NOMO-1 treated with dmso at 0.1 percent for 144 hours (cell line): ENCODE data around the gene EFCAB6.

Experiments
- DNase-seq: peaks from one replicate; lab custom pipeline; 2025; ENCODE audit not compliant: unreplicated experiment; lab: John Stamatoyannopoulos, UW

EFCAB6 gene

DNA sequence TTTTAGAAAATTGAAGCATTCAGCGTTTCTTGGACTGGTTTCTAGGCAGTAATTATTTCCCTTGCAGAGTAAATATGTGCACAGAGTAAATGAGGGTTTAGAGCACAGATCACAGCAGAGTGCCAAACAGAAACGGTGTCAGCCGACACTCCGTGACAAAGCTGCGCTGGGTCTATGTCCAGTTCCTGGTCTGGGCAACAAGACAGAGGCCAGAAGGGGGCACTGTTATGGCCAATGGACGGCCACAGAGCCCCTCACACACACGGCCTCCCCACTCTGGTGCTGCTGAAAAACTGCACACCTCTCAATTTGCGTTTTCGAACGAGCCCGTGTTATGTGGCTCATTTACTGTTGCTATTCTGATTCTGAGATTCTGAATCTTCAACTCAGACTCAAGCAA, 219.6 kb downstream of the EFCAB6 start:
- no peak for DNase-seq

DNA sequence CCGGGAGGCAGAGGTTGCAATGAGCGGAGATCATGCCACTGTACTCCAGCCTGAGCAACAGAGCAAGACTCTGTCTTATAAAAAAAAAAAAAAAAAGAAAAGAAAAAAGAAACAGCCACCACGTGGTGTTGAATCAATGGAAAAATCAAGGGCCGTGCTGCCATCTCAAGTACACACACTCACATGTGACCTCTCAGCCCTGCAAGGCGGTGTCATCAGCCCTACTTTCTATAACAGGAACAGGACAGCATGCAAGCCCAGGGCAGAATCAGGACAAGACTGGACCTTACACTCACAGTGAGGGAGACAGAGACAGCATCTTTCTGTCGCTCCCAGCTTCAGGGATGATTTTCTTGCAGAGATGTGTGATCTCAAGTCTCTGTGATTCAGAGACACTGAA, 220.7 kb downstream of the EFCAB6 start:
- DNase-seq, result no peak

DNA sequence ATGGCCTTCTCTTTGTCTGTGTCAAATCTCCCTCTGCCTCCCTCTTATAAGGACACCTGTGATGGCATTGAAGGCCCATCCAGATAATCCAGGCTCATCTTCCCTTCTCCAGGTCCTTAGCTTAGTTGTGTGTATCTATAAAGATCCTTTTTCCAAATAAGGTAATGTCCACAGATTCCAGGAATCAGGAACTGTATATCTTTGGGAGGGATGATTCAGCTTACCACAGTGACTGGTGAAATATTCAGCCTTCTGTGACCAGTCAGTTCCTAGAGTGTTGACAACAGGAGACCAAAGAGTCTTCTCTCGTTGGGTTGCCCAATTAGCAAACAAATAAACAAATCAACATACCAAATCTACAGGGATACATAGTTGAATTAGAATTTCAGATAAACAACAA, 224.5 kb downstream of the EFCAB6 start:
- DNase-seq, result no peak

DNA sequence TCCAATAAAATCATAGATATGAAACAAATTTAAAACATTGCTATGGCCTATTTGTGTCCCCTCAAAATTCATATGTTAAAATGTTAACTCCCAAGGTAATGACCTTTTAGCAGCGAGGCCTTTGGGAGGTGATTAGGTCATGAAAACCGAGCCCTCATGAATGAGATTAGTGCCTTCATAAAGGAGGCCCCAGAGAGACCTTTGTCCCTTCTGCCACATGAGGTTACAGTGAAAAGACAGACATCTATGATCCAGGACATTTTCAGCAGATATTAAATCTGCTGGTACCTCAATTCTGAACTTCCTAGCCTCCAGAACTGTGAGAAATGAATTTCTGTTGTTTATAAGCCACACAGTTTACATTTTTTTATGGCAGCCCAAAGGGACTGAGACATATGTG, 228.6 kb downstream of the EFCAB6 start:
- DNase-seq, result no peak

DNA sequence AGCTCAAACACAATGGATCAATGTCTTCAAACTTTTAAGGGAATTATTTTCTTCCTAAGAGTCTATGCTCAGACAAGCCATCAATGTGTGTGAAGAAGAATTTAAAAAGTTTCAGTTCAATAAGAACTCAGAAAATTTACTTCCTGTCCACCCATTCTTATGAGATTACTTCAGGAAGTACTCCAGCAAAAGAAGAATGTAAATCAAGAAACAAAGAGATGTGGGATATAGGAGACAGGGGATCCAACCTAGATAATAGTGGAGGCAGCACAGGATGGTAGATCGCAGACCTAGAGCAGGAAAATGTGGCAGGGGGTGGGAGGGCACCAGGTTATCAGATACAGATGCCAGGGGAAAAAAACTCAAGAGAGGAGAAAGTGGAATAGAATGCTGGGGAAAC, 229.7 kb downstream of the EFCAB6 start:
- DNase-seq, result no peak

DNA sequence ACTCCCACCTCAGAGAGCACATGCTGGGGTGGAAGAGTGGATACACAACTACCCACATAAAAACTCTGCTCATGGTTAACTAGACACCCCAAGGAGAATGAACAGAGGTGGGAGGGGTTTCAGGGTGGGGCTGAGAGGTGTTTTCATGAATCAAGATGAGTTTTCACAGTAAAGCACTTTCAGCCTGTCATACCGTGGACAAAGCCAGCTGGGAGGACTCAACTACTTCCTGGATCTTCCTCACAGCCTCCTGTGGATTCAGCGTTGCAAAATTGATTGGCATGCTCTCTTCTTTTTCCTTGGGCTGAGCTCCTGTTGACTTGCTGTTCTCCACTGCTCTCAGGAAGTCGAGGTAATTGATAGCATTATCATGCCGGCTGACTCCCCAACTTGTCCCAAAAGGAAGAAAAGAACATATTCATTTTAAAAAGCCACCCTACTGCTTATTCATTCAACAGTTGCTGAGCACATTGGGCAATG, 231.8 kb downstream of the EFCAB6 start:
- no peak for DNase-seq

DNA sequence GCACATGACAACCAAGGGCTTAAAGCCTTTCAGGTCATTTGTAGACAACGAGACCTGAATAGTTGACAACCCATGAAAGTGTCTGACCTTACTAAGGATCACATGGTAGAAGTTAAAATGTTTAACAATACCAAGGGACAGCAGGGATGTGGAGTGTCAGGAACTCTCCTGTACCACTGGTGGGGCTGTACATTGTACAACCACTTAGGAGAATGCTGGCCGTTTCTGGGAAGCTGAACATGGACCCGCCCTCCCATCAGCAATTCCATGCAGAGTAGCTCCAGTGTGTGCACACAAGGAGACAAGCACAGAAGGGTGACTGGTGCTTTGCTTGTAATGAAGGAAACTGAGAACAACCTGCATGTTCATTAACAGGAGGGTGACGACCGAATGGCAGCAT, 237.4 kb downstream of the EFCAB6 start:
- no peak for DNase-seq

DNA sequence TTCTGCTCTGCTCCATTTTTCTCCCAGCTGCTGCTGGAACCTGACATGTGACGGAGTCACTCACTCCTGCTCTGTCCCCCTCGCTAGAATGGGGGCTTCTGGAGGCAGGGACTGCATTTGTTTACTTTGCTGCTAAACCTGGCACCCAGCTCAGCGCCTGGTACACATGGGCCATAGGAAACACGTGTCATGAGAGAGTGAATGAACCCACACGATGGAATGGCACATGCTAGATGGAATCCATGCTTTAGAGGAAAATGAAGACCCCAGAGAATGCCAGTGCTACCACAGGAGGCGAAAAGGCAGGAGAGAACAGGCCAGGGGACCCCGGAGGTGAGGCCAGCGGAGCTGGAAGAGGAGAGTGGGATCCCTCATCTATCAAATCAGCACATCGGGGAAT, 239.4 kb downstream of the EFCAB6 start:
- no peak for DNase-seq

DNA sequence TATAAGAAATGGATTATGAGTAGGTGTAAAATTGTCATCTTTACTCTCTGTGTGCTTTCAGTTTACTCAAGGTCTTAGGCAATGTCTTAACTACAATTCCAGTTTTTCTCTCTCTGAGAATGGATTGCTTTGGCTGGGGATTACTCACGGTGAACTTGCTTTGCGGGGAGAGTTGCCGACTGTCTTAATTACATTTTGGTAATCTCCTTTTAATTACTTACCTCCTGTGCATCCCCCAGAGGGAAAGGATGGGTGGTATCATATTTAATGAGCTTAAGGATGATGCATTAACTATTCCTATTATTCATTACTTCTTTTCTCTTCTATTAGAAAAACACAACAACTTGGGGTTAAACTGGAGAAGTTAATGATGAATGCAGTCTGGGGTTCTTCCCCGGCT, 240.9 kb downstream of the EFCAB6 start:
- DNase-seq, result no peak

DNA sequence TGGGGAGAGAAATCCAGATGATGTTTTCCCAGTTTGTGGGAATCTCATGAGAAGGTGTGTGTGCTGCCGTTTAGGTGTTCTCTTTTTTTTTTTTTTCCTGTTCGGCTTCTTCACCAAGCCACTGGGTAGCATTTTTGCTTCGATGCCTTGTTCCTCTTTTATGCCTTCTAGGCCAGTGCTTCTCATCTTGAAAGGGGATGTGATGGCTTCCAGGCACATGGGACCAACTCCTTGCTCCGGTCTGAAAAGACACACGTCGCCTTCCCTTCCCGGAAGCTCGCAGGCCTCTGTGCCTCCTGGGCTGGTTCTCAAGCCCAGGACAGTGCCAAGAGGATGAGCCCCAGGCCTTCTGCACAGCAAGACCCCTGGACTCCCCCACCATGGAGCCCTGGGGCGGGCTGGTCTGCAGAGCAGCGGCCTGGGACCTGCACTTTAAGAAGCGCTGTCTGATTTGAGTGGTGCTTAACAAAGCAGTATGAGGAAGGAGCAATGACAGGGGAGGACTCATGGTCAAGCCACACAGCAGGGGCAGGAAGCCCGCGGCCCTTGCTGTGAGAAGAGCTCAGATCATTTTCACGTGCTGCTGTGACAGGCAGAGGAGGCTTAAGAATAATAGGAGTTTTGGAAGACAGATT, 241.5 kb downstream of the EFCAB6 start:
- no peak for DNase-seq

DNA sequence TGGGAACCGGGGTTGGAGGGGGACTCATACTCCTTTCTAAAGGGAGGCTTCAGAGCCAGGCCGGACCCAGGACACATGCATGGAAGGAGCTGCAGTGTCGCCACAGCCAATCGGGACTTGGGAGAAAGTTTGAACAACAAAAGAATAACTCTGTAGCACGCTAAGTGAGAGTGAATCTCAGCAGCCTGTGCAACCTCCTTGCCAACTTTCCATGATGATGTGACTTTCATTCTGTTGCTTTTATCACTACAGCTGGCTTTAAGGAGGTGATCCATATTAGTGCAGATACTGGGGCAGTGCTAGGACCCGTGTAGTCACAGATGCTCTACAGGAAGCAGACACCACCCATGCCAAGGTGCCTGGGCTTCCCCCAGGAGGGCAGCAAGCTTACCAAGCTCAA, 243.0 kb downstream of the EFCAB6 start:
- no peak for DNase-seq

DNA sequence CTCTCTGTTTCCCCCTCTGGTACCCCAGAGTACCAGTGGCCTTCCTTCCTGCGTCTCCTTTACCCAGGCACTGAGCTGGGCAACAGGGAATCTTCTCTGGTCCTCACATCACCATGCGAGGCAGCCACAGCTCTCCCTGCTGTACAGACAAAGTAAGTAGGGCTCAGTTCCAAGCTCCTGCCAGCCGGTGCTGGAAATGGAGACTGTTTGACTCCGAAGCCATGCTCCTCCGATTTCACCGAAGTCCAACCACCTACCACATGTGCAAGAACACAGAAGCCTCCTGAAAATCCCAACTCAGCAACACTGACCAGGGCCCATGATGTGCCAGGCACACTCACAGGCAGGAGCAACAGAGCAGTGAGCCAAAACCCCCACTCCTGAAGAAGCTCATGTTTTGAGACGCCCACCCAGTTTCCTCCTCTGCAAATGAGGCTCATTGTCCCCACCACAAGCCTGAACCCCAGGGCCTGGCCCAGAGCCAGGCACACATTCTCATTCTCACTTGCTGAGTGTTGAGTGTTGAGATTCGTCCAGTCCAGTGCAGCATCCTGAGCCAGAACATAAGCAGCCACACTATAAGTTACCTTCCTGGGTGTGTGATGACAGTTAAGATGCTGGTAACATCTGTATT, 244.3 kb downstream of the EFCAB6 start:
- DNase-seq, result no peak

DNA sequence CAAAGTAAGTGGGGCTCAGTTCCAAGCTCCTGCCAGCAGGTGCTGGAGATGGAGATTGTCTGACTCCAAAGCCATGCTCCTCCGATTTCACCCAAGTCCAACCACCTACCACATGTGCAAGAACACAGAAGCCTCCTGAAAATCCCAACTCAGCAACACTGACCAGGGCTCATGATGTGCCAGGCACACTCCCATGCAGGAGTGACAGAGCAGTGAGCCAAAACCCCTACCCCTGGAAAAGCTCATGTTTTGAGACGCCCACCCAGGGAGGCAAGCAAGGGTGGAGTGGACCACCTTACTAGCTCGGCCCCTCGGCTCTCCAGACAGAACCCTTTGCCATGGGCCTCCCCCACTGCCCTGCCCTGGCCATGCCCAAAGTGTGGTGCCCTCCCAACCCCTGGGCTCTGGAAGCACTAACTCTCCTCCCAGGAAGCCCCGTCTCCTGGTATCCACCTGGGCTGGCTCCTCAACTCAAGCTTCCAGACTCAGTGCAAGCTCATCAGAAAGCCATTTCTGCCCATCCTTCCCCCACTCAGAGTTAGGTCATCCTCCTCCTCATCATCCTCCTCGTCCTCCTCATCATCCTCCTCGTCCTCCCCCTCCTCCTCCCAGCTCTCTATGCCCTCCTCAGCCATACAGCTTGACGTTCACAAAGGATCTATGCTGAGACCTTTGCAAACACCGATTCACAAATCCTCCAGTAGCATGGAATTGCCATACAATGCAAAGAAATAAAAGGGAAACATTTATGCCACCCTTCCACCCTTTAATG, 245.4 kb downstream of the EFCAB6 start:
- DNase-seq, result no peak

DNA sequence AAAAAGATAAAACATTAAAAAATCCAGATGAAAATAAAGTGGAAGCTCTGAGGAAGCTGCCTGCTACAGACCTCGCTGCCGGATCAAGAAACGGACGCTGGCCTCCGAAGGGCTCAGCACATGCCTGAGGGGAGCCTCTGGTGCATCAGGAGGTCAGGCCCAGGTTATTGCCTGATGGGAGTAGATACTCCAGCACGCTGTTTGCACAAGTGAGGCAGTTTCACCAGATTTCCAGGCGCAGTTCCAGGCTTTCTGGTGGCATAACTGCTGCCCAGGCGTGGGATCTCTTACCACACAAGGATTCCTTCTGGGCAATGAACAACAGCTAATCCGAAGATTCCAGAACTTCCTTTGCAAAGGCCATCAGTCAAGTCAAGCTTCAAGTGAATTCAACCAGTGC, 246.1 kb downstream of the EFCAB6 start:
- DNase-seq, result no peak

DNA sequence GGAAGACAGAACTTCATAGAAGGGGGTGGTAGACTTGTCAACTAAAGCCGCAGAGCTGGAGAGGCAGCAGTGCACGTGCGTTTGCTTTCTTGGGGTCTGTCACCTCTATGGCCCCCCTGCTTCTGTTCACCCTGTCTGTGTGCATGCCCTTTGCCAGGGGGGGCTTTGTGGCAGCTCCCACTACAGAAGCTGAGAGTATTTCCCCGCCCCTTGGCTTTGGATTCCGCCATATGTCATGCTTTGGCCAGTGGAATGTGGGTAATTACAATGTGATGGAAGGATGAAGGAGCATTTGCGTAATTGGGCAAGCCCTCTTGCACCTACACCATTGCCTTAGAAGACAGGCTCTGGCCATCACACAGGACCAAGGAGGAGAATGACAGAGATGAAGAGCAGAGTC, 247.2 kb downstream of the EFCAB6 start:
- DNase-seq, result no peak

DNA sequence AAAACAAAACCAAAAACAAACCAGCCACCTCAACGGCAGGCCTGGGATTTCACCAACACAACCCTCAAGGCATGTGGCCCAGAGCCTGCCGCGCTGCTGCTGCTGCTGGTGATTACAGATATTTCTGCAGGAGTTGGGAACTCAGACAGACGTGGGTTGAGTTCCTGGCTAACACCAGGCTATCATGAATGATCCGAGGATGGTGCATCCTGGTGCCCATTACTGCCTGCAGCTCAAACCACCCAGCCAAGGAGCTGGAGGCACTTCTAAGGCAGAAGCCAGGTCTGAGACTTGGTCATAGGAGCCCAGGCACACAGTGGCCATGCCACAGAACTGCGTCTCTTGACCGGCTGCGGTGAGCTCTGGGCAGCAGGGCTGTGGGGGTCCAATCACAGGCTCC, 248.5 kb downstream of the EFCAB6 start:
- DNase-seq, result no peak

DNA sequence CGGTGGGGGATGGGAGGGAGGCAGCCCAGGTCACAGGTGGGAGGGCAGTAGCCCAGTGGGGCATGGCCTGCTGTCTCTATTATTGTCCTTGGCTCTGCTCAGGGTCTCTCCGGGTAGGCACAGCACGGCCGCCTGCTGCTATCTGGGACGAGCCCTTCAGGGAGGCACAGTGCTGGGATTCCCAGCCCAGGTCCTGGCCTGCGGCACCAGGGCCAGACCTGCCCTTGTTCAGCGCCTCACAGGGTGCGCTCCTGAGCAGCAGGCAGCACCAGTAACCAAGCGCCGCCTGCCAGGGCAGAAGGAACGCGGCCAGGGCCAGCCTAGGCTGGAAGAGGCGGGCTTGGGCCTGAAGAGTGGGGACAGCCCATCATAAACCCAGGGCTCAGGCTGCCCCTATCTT, 249.3 kb downstream of the EFCAB6 start:
- no peak for DNase-seq

DNA sequence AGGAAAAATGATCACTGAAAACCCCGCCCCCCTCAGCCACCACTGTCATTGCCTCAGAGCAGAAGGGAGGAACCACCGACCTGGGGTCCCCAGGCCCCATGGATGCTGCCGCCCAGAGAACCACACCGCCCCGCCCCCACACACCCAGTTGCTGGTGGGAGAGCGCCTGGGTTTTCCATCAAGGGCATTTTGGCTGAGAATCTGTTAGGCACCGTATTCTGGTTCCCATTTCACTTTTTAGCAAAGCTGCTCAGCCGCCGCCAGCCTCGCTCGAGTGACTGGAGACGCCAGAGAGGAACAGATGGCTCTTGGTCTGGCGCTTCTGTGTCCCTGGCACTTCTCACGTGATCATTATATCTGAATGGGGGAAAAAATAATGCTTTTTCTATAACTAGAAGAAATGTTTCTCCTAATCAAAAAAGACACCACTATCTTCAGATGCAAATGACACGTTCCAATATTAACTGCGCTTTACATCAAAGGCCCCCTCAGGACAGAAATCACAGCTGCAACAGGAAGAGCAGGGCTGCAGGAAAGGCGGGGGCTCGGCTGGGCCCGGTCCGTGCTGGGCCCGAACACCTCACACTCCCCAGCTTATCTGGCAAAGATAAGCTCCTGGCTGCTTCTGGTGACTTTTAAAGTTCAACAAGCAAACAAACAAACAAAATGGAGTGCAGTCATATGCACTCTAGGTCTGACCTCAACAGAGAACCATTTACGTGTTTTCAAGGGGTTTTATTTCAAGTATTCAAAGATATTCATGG, 250.5 kb downstream of the EFCAB6 start:
- no peak for DNase-seq

DNA sequence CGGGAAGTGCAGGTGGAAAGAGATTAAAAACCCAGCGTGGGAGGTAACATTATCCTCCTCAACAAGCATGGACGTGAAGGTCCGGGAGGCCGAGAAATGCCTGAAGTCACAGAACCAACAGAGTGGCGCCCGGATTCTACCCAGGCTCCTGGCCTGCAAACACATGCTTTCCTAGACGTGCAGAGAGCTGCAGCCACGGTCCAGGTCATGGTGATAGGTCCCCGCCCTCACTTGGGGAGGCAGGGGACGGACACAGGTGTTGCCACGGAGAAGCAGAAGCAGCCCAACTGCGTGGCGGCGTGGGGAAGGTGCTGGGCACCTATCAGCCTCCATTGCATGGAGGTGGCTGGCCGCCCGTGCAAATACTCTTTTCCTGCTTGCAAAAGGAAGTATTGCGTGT, 251.5 kb downstream of the EFCAB6 start:
- no peak for DNase-seq

DNA sequence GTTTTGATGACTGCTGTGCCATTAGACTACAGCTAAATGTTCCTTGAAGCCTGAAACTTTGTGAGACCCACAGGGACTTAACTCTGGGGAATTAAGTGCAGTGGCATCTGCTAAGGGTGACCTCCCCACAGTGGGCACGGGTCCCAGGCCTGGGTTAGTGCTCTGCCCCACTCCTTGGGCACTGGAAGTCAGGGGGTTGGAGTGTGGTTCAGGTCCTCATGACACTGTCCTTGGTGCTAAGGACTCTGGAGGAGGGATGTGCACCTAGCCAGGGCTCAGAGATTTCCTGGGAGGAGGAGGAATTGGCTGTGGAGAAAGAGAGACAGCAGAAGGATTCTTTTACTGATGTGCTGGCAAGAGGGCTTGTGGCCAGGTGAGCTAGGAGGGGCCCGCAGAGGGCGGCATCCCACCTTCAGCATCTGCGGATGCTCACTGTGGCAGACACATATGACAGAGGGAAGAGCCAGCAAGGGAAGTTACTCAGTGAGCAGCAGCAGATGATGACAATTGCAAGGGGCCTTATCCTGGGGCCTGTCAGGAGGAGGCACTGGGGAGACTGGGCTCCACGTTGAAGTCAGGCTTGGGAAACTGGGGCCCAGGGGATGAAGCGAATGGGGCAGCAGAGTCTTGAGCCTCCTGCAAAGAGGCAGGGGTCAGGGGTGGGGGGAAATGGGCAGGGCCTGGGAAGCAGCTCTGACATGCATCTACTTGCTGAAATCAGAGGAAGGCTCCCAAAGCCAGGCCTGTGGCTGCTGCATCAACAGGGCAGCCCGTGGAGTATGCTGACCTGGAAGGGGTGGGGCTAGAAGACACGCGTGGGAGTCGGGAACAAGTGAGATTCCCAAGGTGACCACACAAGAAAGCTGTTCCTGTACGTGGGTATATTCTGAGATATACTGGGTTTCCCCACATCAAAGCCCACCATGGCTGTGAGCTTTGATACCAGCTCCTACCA, 256.3 kb downstream of the EFCAB6 start:
- DNase-seq, result no peak
